Fibroblast of lung (primary cell): ENCODE results near the gene CLSTN2. TPM values are rescaled to one million over a fixed set of nuclear protein-coding genes. Genes with fewer than 3 reads are reported as not detected.

Experiments
- DNase-seq, 2 donors: peaks; one replicate each; pipeline versions ENCODE4 v3.0.0 to v3.0.0-alpha.2; 2010; ENCODE audit warnings: low read depth in 2 of 2
- H2AFZ ChIP-seq: 2 replicates; pipeline ENCODE4 v1.5.1; 2012; ENCODE audit warnings: low read length, control low read depth, inconsistent platforms
- H3K27ac ChIP-seq: 2 replicates; pipeline ENCODE4 v1.5.1; 2011; ENCODE audit warnings: low read length, control low read depth; ENCODE audit not compliant: insufficient read depth
- H3K27me3 ChIP-seq: 2 replicates; pipeline ENCODE4 v1.5.1; 2011; ENCODE audit warnings: mild to moderate bottlenecking, low read length; ENCODE audit not compliant: control insufficient read depth, insufficient read depth
- H3K36me3 ChIP-seq: 2 replicates; pipeline ENCODE4 v1.5.1; 2011; ENCODE audit warnings: low read length; ENCODE audit not compliant: control insufficient read depth, insufficient read depth
- H3K4me1 ChIP-seq: 2 replicates; pipeline ENCODE4 v1.5.1; 2011; ENCODE audit warnings: low read length; ENCODE audit not compliant: control insufficient read depth, insufficient read depth; ENCODE audit errors: extremely low read depth
- H3K4me2 ChIP-seq: 2 replicates; pipeline ENCODE4 v1.5.1; 2011; ENCODE audit warnings: low read length, control low read depth; ENCODE audit not compliant: insufficient read depth; ENCODE audit errors: extremely low read depth
- H3K4me3 ChIP-seq, 4 experiments: fragments of 200-600 bp in 1 of 4; sonication (generic) in 1 of 4; replicated peaks in 1 of 4; 2 replicates each; pipeline ENCODE4 v1.5.1; 2011 to 2016; ENCODE audit warnings: low read length in 4 of 4, low read depth in 3 of 4, mild to moderate bottlenecking in 3 of 4, control low read depth in 2 of 4, inconsistent platforms in 1 of 4, mixed read lengths in 1 of 4; ENCODE audit not compliant: insufficient read depth in 1 of 4; ENCODE audit errors: control extremely low read depth in 1 of 4
- H3K79me2 ChIP-seq: 2 replicates; pipeline ENCODE4 v1.5.1; 2012; ENCODE audit warnings: mild to moderate bottlenecking, low read length, inconsistent platforms; ENCODE audit not compliant: control insufficient read depth, insufficient read depth
- H3K9ac ChIP-seq: 2 replicates; pipeline ENCODE4 v1.5.1; 2011; ENCODE audit warnings: mild to moderate bottlenecking, low read length, control low read depth; ENCODE audit not compliant: insufficient read depth
- H3K9me3 ChIP-seq: 2 replicates; pipeline ENCODE4 v1.5.1; 2012; ENCODE audit warnings: low read depth, low read length; ENCODE audit not compliant: control insufficient read depth, insufficient read depth
- H4K20me1 ChIP-seq: 2 replicates; pipeline ENCODE4 v1.5.1; 2011; ENCODE audit warnings: low read length; ENCODE audit not compliant: control insufficient read depth, insufficient read depth; ENCODE audit errors: extremely low read depth
- CTCF ChIP-seq, 2 donors: IDR thresholded peaks in 1 of 2; conservative IDR thresholded peaks in 1 of 2; 1 replicate in 1 of 2; 2 replicates in 1 of 2; pipeline ENCODE4 v1.5.1; 2011 to 2012; ENCODE audit warnings: low read length in 2 of 2, control low read depth in 1 of 2, inconsistent platforms in 1 of 2, low read depth in 1 of 2, mild to moderate bottlenecking in 1 of 2
- EZH2 ChIP-seq: IDR thresholded peaks from 2 replicates; pipeline ENCODE4 v1.5.1; 2012; ENCODE audit warnings: low read length, control low read depth, mild to moderate bottlenecking; ENCODE audit errors: missing control alignments
- polyA plus RNA-seq, 2 donors: library from polyadenylated mRNA; depleted of rRNA in 1 of 2; stranded (reverse) in 1 of 2; unstranded in 1 of 2; fragments of >200 nt; gene quantifications; 2 replicates each; pipeline ENCODE4 v1.2.1, GENCODE V29; 2011 to 2012; ENCODE audit warnings: missing spikeins in 1 of 2
- total RNA-seq: library from RNA; depleted of rRNA; stranded (reverse); fragments of >200 nt; gene quantifications from 2 replicates; pipeline ENCODE4 v1.2.1, GENCODE V29; 2014

CLSTN2 gene
- total and polyA plus RNA-seq, 2 donors (not counting 1 experiment from before 2014, with no cell fraction given): under 0.01 to 1.3 TPM

GRCh38 chr3:139979991-139980390, 45.0 kb downstream of the CLSTN2 start:
- Histone ChIP-seq H3K79me2 (no peaks in the 10 kb centered on the region), H3K9me3 (no peaks in the 10 kb centered on the region), H3K27ac (no peak overlapping the region), H3K4me2 (no peak overlapping the region), H3K4me1 (no peaks in the 10 kb centered on the region), H3K27me3 (no peaks in the 10 kb centered on the region), H3K9ac (no peak overlapping the region), H4K20me1 (no peaks in the 10 kb centered on the region), H3K36me3 (no peaks in the 10 kb centered on the region), H3K4me3 (no peak overlapping the region), H2AFZ (no peak overlapping the region)
- TF ChIP-seq EZH2: no peak
- TF ChIP-seq CTCF (conservative IDR thresholded peaks at IDR 0.05 in 1 of 2, IDR thresholded peaks at IDR 0.05 in 1 of 2; ENCODE audit: low read depth in 1 of 2, low read length in 2 of 2): no peak
- no peak for DNase-seq

GRCh38 chr3:139982404-139982803, 47.4 kb downstream of the CLSTN2 start:
- no peaks in the 10 kb centered on the region for H3K79me2 ChIP-seq
- H3K4me1 ChIP-seq: no peaks in the 10 kb centered on the region
- DNase-seq: no peak
- H3K4me3 ChIP-seq: no peak overlapping the region
- H3K9ac ChIP-seq: no peak overlapping the region
- H3K36me3 ChIP-seq: no peaks in the 10 kb centered on the region
- H3K27me3 ChIP-seq: no peaks in the 10 kb centered on the region
- no peaks in the 10 kb centered on the region for H4K20me1 ChIP-seq
- H3K9me3 ChIP-seq: no peaks in the 10 kb centered on the region
- TF ChIP-seq CTCF (conservative IDR thresholded peaks at IDR 0.05 in 1 of 2, IDR thresholded peaks at IDR 0.05 in 1 of 2; ENCODE audit: low read depth in 1 of 2, low read length in 2 of 2) (no peak), EZH2 (no peak)
- no peak overlapping the region for H3K4me2 ChIP-seq
- H3K27ac ChIP-seq: no peak overlapping the region
- H2AFZ ChIP-seq: no peak overlapping the region

DNA sequence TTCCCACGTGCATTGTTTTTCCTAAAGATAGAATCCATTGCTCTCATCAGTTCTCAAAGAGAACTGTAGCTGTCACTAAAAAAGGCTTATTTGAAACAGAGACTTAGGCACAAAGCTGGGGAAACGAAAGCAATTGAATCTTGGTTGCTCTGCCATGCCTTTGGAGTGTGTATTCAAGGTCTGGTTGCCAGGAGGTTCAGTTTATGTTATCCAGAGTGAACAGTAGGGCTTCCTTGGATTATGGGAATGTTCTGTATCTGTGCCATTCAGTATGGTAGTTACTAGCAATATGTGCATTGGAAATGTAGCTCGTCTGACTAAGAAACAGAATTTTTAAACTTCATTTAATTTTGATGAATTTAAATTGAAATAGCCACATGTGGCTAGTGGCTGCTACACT, 50.6 kb downstream of the CLSTN2 start:
- H3K9me3 ChIP-seq: no peaks in the 10 kb centered on the region
- no peak overlapping the region for H3K27ac ChIP-seq
- no peaks in the 10 kb centered on the region for H3K36me3 ChIP-seq
- H3K9ac ChIP-seq: no peak overlapping the region
- H3K4me2 ChIP-seq: no peak overlapping the region
- H2AFZ ChIP-seq: no peak overlapping the region
- no peak overlapping the region for H3K4me3 ChIP-seq
- no peak for DNase-seq
- H4K20me1 ChIP-seq: no peaks in the 10 kb centered on the region
- no peaks in the 10 kb centered on the region for H3K79me2 ChIP-seq
- TF ChIP-seq EZH2 (no peak), CTCF (conservative IDR thresholded peaks at IDR 0.05 in 1 of 2, IDR thresholded peaks at IDR 0.05 in 1 of 2; ENCODE audit: low read depth in 1 of 2, low read length in 2 of 2) (no peak)
- H3K4me1 ChIP-seq: no peaks in the 10 kb centered on the region
- H3K27me3 ChIP-seq: no peaks in the 10 kb centered on the region
